Gastroesophageal sphincter (tissue), 4 donors: Measurements from ENCODE around the gene TRNT1. TPM values are rescaled to one million over a fixed set of nuclear protein-coding genes. Genes with fewer than 3 reads are reported as not detected.

Source experiments
- ATAC-seq: fragments of 150-250 bp; one replicate; pipeline ENCODE4 v1.9.1; 2016; ENCODE audit warnings: mild to moderate bottlenecking, moderate library complexity
- H3K27ac ChIP-seq, 4 donors: fragments of 200-600 bp; sonication (generic) in 3 of 4; 1 replicate in 3 of 4; 2 replicates in 1 of 4; pipeline ENCODE4 v1.5.1; 2016 to 2019
- H3K27me3 ChIP-seq: fragments of 200-600 bp; sonication (generic); one replicate; pipeline ENCODE4 v1.5.1; 2019
- H3K36me3 ChIP-seq, 2 donors: fragments of 200-600 bp; sonication (generic); one replicate each; pipeline ENCODE4 v1.5.1; 2019; ENCODE audit warnings: control low read depth in 1 of 2
- H3K4me1 ChIP-seq, 3 donors: fragments of 200-600 bp; sonication (generic); 1 replicate in 2 of 3; 2 replicates in 1 of 3; pipeline ENCODE4 v1.5.1; 2016 to 2019; ENCODE audit warnings: control low read depth in 2 of 3
- H3K4me3 ChIP-seq, 2 donors: fragments of 200-600 bp; sonication (generic); one replicate each; pipeline ENCODE4 v1.5.1; 2019; ENCODE audit warnings: mild to moderate bottlenecking in 1 of 2, moderate library complexity in 1 of 2
- H3K9me3 ChIP-seq, 3 donors: fragments of 200-600 bp; sonication (generic); one replicate each; pipeline ENCODE4 v1.5.1; 2017 to 2019; ENCODE audit warnings: control low read depth in 2 of 3
- CTCF ChIP-seq, 4 experiments: fragments of 200-600 bp in 2 of 4; fragments of 450-650 bp in 2 of 4; sonication (generic) in 1 of 4; IDR thresholded peaks; one replicate each; pipeline ENCODE4 v1.5.1; 2017 to 2019; ENCODE audit warnings: antibody characterized with exemption in 4 of 4, mild to moderate bottlenecking in 2 of 4, moderate library complexity in 2 of 4
- EP300 ChIP-seq: sonication (generic); formaldehyde crosslinking; IDR thresholded peaks from one replicate; pipeline ENCODE4 v1.6.1; 2017; ENCODE audit warnings: antibody characterized with exemption, mild to moderate bottlenecking
- POLR2A ChIP-seq, 2 donors: fragments of 450-650 bp; IDR thresholded peaks; one replicate each; pipeline ENCODE4 v1.6.1; 2017; ENCODE audit warnings: antibody characterized with exemption in 2 of 2, mild to moderate bottlenecking in 2 of 2, moderate library complexity in 1 of 2
- POLR2AphosphoS5 ChIP-seq: sonication (generic); formaldehyde crosslinking; IDR thresholded peaks from one replicate; pipeline ENCODE4 v1.6.1; 2017; ENCODE audit warnings: antibody characterized with exemption
- WGBS, 2 donors: methylation state at CpG; one replicate each; pipeline ENCODE4 v1.1.5; 2018; ENCODE audit warnings: low coverage in 1 of 2; 5-methylcytosine and 5-hydroxymethylcytosine counted together
- total RNA-seq, 4 donors: library from RNA; depleted of rRNA; stranded (reverse); fragments of >200 nt; gene quantifications; one replicate each; pipeline ENCODE4 v1.1.0, GENCODE V29; 2016

The TRNT1 gene
- total RNA-seq, 4 donors from 2014 or later: 8.7 to 20.6 (median 12.2) TPM

DNA sequence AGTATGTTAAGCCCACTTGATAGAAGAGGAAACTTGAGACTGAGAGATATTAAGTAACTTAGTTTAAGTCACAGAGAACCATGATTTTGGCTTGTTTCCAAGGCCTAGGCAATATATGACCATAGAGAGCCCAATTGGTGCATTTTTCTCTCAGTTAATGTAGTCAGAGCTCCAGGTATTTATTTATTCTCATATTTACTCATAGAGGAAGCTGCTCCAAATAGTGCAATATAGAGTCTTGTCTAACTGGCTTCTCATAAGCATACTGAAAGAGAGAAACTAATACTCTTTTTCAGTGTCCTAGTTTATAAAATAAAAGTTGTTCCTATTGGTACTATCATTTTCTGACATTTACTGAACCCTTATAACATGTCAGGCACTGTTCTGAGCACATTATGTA lies 15.2 kb downstream of the TRNT1 start:
- H3K36me3 ChIP-seq: peaks cover 3 to 95% of the 10 kb centered on the region in 2 donors
- TF ChIP-seq POLR2AphosphoS5 (no peak), POLR2A (IDR thresholded peaks at IDR 0.05) (no peak), EP300 (no peak), CTCF (IDR thresholded peaks at IDR 0.05) (no peak)
- no peak overlapping the region for H3K27ac ChIP-seq
- H3K4me1 ChIP-seq: no peaks in the 10 kb centered on the region
- no peaks in the 10 kb centered on the region for H3K9me3 ChIP-seq
- no peak for ATAC-seq
- H3K27me3 ChIP-seq: no peaks in the 10 kb centered on the region
- H3K4me3 ChIP-seq: no peak overlapping the region

GRCh38 chr3:3145831-3146230 lies 19.1 kb downstream of the TRNT1 start:
- Histone ChIP-seq H3K36me3 (peaks cover 6 to 95% of the 10 kb centered on the region in 2 donors), H3K9me3 (no peaks in the 10 kb centered on the region), H3K27me3 (no peaks in the 10 kb centered on the region), H3K4me3 (no peak overlapping the region), H3K27ac (no peak overlapping the region), H3K4me1 (no peaks in the 10 kb centered on the region)
- ATAC-seq: no peak
- 74 to 85% methylated on average over 6 to 7 of the region's 8 CpGs for whole genome bisulfite sequencing, 2 donors
- no peak for TF ChIP-seq CTCF (IDR thresholded peaks at IDR 0.05)
- no peak for TF ChIP-seq POLR2A (IDR thresholded peaks at IDR 0.05)
- TF ChIP-seq EP300: no peak
- TF ChIP-seq POLR2AphosphoS5: no peak

DNA sequence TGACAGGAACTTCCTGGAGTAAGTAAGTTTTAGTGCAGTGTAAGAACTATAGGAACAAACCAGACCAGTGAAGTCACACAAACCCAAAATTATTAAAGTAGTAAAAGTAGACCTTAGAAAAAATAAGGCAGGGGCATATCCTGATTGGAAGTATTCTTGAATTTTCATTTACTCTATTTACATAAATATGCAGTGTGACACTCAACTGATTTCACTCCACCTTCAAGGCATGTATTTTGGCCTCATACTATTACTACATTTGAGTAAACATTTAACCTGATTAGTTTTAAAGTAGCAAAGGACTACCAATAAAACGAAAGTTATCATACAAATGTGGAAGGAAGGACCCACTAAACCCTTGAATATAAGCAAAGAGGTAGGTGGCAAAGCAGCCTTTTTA lies 22.8 kb downstream of the TRNT1 start:
- no peaks in the 10 kb centered on the region for H3K9me3 ChIP-seq
- no peak for ATAC-seq
- peaks cover 0 to 5% (median 0%) of the 10 kb centered on the region in 3 donors for H3K4me1 ChIP-seq
- TF ChIP-seq POLR2AphosphoS5 (no peak), CTCF (IDR thresholded peaks at IDR 0.05) (no peak), EP300 (no peak), POLR2A (IDR thresholded peaks at IDR 0.05) (no peak)
- no peaks in the 10 kb centered on the region for H3K27me3 ChIP-seq
- H3K27ac ChIP-seq: no peak overlapping the region
- 64 to 65% methylated on average over 1 of the region's 1 CpG for WGBS, 2 donors
- no peak overlapping the region for H3K4me3 ChIP-seq
- peaks cover 9 to 98% of the 10 kb centered on the region in 2 donors for H3K36me3 ChIP-seq

DNA sequence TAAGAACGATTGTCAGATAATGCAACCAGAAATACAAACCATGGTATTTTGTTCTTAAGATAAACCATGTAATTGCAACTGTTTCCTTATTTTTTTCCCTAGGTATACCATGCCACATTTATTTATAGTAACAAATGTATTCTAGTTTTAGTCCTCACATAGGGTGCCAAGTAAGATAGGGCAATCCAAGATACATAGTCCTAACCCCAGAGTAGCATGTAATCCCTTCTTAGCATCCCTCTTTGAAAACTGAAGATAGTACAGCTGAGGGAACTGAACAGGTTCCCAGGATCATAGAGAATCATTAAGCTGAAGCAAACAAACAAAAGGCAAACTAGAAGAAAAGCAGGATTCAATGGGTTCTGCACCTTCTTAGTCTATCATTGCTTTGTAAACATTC lies 24.8 kb downstream of the TRNT1 start:
- TF ChIP-seq POLR2A (IDR thresholded peaks at IDR 0.05) (no peak), EP300 (no peak), POLR2AphosphoS5 (no peak), CTCF (IDR thresholded peaks at IDR 0.05) (no peak)
- peaks cover 0 to 5% (median 0%) of the 10 kb centered on the region in 3 donors for H3K4me1 ChIP-seq
- WGBS, 2 donors: 20 to 39% methylated on average over 1 of the region's 1 CpG
- no peaks in the 10 kb centered on the region for H3K9me3 ChIP-seq
- no peak overlapping the region for H3K4me3 ChIP-seq
- no peaks in the 10 kb centered on the region for H3K27me3 ChIP-seq
- no peak overlapping the region for H3K27ac ChIP-seq
- no peak for ATAC-seq
- peaks cover 8 to 98% of the 10 kb centered on the region in 2 donors for H3K36me3 ChIP-seq

GRCh38 chr3:3154879-3155610 lies 28.3 kb downstream of the TRNT1 start:
- Histone ChIP-seq H3K9me3 (no peaks in the 10 kb centered on the region), H3K4me1 (peaks cover 0 to 5% (median 0%) of the 10 kb centered on the region in 3 donors), H3K4me3 (no peak overlapping the region), H3K36me3 (peaks cover 9 to 98% of the 10 kb centered on the region in 2 donors), H3K27me3 (no peaks in the 10 kb centered on the region), H3K27ac (no peak overlapping the region)
- TF ChIP-seq EP300 (no peak), POLR2AphosphoS5 (no peak), POLR2A (IDR thresholded peaks at IDR 0.05) (no peak), CTCF (IDR thresholded peaks at IDR 0.05) (no peak)
- 93 to 95% methylated on average over 5 of the region's 5 CpGs for WGBS, 2 donors
- no peak for ATAC-seq
